GM20000 (cell line): ENCODE results near the gene ZNF587.
"Not testable (repeated sequence)": the region's sequence is repeated elsewhere in the genome, so short reads cannot be mapped to it uniquely, and the experiment has no call there.

ENCODE experiments used
- DNase-seq: peaks from one replicate; pipeline ENCODE4 v3.0.0; 2012; ENCODE audit warnings: low spot score
- CTCF ChIP-seq: IDR thresholded peaks from 2 replicates; pipeline ENCODE4 v1.5.1; 2012; ENCODE audit warnings: mild to moderate bottlenecking, control low read depth; ENCODE audit errors: extremely low read depth, missing control alignments

Gene ZNF587

GRCh38 chr19:57820599-57820998 lies 29.1 kb upstream of the ZNF587 start:
- DNase-seq: no peak
- no peak for TF ChIP-seq CTCF

GRCh38 chr19:57821095-57821494 lies 28.6 kb upstream of the ZNF587 start:
- not testable (repeated sequence) for DNase-seq

GRCh38 chr19:57821501-57821900 lies 28.2 kb upstream of the ZNF587 start:
- not testable (repeated sequence) for DNase-seq

- DNase-seq: not testable (repeated sequence)
These were observed 26.5 kb upstream of the ZNF587 start for GRCh38 chr19:57823155-57823554.

GRCh38 chr19:57823608-57824007 lies 26.1 kb upstream of the ZNF587 start:
- DNase-seq: not testable (repeated sequence)

- DNase-seq: no peak
- no peak for TF ChIP-seq CTCF
These were observed 24.1 kb upstream of the ZNF587 start for GRCh38 chr19:57825511-57825910.

- TF ChIP-seq CTCF: no peak
- no peak for DNase-seq
These were observed 20.3 kb upstream of the ZNF587 start for GRCh38 chr19:57829316-57829715.

- DNase-seq: no peak
- TF ChIP-seq CTCF: no peak
These were observed 19.5 kb upstream of the ZNF587 start, which contains the start of gene ZNF587B for GRCh38 chr19:57830071-57830602. Gene ZNF587B, plus strand, starts transcription at chr19:57830299. Its CDS starts 230 bp downstream, at chr19:57830529.

- not testable (repeated sequence) for DNase-seq
These were observed 12.7 kb upstream of the ZNF587 start for GRCh38 chr19:57836991-57837390.

- not testable (repeated sequence) for DNase-seq
These were observed 11.0 kb upstream of the ZNF587 start for GRCh38 chr19:57838622-57839191.

GRCh38 chr19:57841122-57841763 lies 8.4 kb upstream of the ZNF587 start:
- no peak for TF ChIP-seq CTCF
- DNase-seq: no peak

- not testable (repeated sequence) for DNase-seq
These were observed 2.5 kb upstream of the ZNF587 start for GRCh38 chr19:57847164-57847563.

GRCh38 chr19:57849162-57849665 lies 445 bp upstream of the ZNF587 start:
- DNase-seq: not testable (repeated sequence)
